Measurements from ENCODE around the gene EFCAB7. TPM values are rescaled to one million over a fixed set of nuclear protein-coding genes. Genes with fewer than 3 reads are reported as not detected.

Gene EFCAB7
- total RNA-seq, 1 donor: 15.7 TPM

DNA sequence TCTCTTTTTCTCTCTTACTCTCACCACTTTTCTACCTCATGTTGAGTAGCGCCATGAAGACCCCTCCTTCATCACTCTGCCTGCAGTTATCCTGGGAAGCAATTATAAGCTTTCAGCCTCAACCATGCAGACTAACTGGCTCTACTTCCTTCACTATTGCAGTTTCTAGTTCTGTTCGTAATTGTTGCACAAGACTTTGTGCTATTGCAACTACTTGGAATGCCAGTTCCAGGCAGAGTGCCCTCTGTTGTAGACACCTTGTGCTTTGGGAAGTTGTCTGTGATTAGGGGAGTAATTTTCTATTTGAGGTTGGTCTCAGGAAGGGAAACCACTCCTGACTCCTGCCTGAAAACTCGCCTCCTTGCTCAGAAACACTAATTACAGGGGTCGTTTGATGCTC lies 89.2 kb downstream of the EFCAB7 start:
- no peak overlapping the region for H3K4me3 ChIP-seq (ENCODE audit: low read depth, low read length)
- peak; percentile 50 for DNase-seq (ENCODE audit: low read depth)
- TF ChIP-seq CTCF (IDR thresholded peaks at IDR 0.05; ENCODE audit: insufficient read depth, low read length): no peak

DNA sequence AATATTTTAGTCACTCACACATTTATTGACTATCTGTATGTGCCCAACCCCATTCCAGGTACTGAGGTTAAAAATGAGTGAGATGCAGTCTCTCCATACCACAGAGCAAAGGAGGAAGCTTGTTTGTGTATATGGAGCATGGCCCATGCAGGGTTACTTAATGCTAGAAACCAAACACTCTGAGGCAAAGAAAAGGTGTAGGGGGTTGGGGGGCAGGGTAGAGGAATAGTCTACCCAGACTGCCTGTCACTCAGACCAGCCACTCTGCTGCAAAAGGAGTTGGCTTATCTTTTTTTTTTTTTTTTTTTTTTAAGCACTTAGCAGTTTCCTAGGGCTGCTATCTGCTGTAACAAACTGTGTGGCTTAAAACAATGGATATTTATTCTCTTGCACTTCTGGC lies 89.6 kb downstream of the EFCAB7 start:
- DNase-seq (ENCODE audit: low read depth): no peak
- H3K4me3 ChIP-seq (ENCODE audit: low read depth, low read length): no peak overlapping the region
- TF ChIP-seq CTCF (IDR thresholded peaks at IDR 0.05; ENCODE audit: insufficient read depth, low read length): no peak

DNA sequence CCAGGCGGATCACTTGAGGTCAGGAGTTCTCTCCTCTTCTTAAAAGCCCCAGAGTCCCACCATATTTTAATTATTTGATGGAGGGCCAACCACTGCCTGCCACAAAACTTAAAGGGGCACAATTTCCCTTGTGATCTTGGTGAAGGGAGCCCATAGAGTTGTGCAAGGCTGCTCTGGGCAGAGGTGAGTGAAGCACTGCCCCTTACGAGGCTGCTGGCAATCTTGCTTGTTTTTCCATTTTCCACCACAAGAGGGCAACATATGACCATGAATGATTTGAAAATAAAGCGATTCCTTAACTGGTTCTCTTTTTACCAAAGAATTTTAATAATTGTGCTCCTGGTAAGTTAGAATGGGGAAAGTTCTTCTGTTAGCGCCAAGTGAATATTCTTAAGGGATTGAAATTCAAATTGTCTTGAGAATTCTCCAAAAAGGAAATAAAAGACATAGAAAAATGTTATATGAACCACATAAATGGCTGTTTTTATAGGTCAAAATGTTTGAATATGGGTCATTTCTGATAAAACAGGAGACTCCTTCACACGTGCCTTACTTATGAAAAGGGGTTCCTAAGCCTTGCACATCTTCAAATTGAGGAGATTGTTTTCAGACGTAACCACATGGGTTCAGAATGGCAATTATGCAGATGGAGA lies 92.6 kb downstream of the EFCAB7 start:
- no peak overlapping the region for H3K4me3 ChIP-seq (ENCODE audit: low read depth, low read length)
- peak; percentile 58 for TF ChIP-seq CTCF (IDR thresholded peaks at IDR 0.05; ENCODE audit: insufficient read depth, low read length)
- peak; percentile 88 for DNase-seq (ENCODE audit: low read depth)

GRCh38 chr1:63617450-63617849 lies 94.1 kb downstream of the EFCAB7 start:
- H3K4me3 ChIP-seq (ENCODE audit: low read depth, low read length): no peak overlapping the region
- no peak for DNase-seq (ENCODE audit: low read depth)
- no peak for TF ChIP-seq CTCF (IDR thresholded peaks at IDR 0.05; ENCODE audit: insufficient read depth, low read length)

- no peak overlapping the region for H3K4me3 ChIP-seq (ENCODE audit: low read depth, low read length)
- peak; percentile 81 for DNase-seq (ENCODE audit: low read depth)
- TF ChIP-seq CTCF (IDR thresholded peaks at IDR 0.05; ENCODE audit: insufficient read depth, low read length): no peak
Observed at GRCh38 chr1:63618011-63618410, 94.7 kb downstream of the EFCAB7 start.

DNA sequence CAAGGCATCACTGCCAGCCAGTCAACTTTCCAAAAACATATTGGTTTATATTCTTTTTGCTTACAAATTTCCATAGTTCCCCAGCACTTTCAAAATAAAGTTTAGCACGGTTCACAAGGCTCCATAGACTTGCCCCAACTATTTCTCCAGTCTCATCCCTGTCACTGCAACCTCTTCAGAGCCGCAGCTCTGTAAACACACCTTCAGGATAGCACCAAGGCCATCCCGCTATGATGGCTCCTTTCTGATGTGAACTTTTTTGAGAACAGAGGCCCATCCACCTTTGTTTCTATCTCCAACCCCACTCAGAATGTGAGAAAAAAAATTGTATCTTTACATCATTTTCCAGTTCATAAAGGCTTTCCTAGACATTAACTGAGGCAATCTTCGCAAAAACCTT lies 96.2 kb downstream of the EFCAB7 start:
- no peak for DNase-seq (ENCODE audit: low read depth)
- H3K4me3 ChIP-seq (ENCODE audit: low read depth, low read length): no peak overlapping the region
- no peak for TF ChIP-seq CTCF (IDR thresholded peaks at IDR 0.05; ENCODE audit: insufficient read depth, low read length)

DNA sequence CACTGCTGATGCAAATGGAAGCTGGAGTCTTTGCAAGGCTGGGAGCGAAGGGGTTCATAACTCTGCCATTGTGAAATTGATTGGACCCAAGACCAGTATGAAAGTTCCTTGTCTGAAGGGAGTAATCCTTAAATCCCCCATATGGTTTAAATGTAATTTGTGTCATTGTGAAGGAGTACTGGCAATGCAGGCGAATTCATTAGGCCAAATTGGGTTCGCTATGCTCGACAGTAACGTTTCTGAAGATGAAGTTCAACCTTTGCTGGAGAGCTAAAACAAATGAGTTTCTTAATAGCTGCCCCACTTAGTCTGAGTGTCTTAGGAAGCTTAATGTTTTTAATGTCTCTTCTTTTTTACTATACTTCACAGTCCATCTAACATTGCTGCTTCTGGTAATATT lies 97.3 kb downstream of the EFCAB7 start:
- H3K4me3 ChIP-seq (ENCODE audit: low read depth, low read length): no peak overlapping the region
- no peak for DNase-seq (ENCODE audit: low read depth)
- no peak for TF ChIP-seq CTCF (IDR thresholded peaks at IDR 0.05; ENCODE audit: insufficient read depth, low read length)
